ENCODE results near the gene ASPSCR1. TPM values are rescaled to one million over a fixed set of nuclear protein-coding genes. Genes with fewer than 3 reads are reported as not detected.

The ASPSCR1 gene
- total and polyA plus RNA-seq, 9 of the 15 experiments (the other 6 are each of a cell fraction or from before 2014, with no cell fraction given), result 0.90 to 36.9 (median 11.6) TPM

DNA sequence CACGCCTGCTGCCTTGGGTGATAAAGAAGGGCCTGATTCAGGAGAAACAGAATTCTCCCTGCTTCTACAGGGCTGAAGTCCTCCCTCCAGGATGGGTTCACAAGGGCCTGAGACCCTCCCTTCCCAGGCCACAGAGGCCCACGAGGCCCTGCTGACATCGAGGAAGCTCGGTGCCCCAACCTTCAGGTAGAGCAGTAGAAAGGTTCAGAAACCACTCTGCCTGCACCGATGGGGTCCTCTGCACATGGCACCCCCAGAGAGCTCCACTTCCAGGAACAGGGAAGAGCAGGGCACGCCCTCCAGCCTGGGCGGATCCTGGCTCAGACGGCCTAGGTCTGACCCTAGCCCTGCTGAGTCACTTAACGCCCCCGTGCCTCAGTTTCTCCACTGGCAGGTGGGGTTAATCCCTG is 44.5 kb downstream of the ASPSCR1 start (continued):
- TF ChIP-seq, protein P1, sequence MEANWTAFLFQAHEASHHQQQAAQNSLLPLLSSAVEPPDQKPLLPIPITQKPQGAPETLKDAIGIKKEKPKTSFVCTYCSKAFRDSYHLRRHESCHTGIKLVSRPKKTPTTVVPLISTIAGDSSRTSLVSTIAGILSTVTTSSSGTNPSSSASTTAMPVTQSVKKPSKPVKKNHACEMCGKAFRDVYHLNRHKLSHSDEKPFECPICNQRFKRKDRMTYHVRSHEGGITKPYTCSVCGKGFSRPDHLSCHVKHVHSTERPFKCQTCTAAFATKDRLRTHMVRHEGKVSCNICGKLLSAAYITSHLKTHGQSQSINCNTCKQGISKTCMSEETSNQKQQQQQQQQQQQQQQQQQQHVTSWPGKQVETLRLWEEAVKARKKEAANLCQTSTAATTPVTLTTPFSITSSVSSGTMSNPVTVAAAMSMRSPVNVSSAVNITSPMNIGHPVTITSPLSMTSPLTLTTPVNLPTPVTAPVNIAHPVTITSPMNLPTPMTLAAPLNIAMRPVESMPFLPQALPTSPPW (CRISPR knock-in tag; IDR thresholded peaks at IDR 0.05), result no peak; the same call in 1 of the 2 replicates
- peak; percentile 34 for TF ChIP-seq TAF1 (IDR thresholded peaks at IDR 0.05; ENCODE audit: control insufficient read depth, extremely low read depth, insufficient read depth, low read length, severe bottlenecking)
- peak; percentile 30 for TF ChIP-seq CHD4 (IDR thresholded peaks at IDR 0.05; ENCODE audit: insufficient read depth, insufficient replicate concordance, low read depth, low read length, poor library complexity, severe bottlenecking)
- TF ChIP-seq, protein P2, sequence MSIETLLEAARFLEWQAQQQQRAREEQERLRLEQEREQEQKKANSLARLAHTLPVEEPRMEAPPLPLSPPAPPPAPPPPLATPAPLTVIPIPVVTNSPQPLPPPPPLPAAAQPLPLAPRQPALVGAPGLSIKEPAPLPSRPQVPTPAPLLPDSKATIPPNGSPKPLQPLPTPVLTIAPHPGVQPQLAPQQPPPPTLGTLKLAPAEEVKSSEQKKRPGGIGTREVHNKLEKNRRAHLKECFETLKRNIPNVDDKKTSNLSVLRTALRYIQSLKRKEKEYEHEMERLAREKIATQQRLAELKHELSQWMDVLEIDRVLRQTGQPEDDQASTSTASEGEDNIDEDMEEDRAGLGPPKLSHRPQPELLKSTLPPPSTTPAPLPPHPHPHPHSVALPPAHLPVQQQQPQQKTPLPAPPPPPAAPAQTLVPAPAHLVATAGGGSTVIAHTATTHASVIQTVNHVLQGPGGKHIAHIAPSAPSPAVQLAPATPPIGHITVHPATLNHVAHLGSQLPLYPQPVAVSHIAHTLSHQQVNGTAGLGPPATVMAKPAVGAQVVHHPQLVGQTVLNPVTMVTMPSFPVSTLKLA (conservative IDR thresholded peaks at IDR 0.05), result peak in 1 of 2 experiments; percentile 37; a peak in 2 of 4 replicates
- TF ChIP-seq ZKSCAN8 (CRISPR knock-in tag; IDR thresholded peaks at IDR 0.05), result no peak
- TF ChIP-seq, protein P3, sequence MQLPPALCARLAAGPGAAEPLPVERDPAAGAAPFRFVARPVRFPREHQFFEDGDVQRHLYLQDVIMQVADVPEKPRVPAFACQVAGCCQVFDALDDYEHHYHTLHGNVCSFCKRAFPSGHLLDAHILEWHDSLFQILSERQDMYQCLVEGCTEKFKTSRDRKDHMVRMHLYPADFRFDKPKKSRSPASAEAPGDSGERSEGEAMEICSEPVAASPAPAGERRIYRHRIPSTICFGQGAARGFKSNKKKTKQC (CRISPR knock-in tag; IDR thresholded peaks at IDR 0.05), result no peak
- TF ChIP-seq EP300 (IDR thresholded peaks at IDR 0.05; ENCODE audit: low read length), result no peak
- TF ChIP-seq NR4A1 (CRISPR knock-in tag; IDR thresholded peaks at IDR 0.05), result no peak
- no peak for TF ChIP-seq NR4A1 (tag; IDR thresholded peaks at IDR 0.05)
- TF ChIP-seq GATA2 (CRISPR knock-in tag; IDR thresholded peaks at IDR 0.05), result 0 out of 2 replicates have a peak, but pooled peaks have one; percentile 12
- no peak for TF ChIP-seq ZNF274 (IDR thresholded peaks at IDR 0.05; ENCODE audit: borderline replicate concordance, low read depth, low read length)
- peak in 1 of 2 experiments; percentile 36; a peak in 1 of 4 replicates for TF ChIP-seq SIN3A (IDR thresholded peaks at IDR 0.05; ENCODE audit: borderline replicate concordance in 2 of 2, control insufficient read depth in 1 of 2, low read depth in 2 of 2, low read length in 2 of 2)
- no peak for TF ChIP-seq HNRNPLL (IDR thresholded peaks at IDR 0.05; ENCODE audit: low read depth, low read length, poor library complexity, severe bottlenecking)
- no peak for TF ChIP-seq ZZZ3 (IDR thresholded peaks at IDR 0.05)
- peak in 1 of 2 experiments; percentile 15; a peak in 1 of 4 replicates for TF ChIP-seq HDAC1 (IDR thresholded peaks at IDR 0.05)
- TF ChIP-seq, protein P4, sequence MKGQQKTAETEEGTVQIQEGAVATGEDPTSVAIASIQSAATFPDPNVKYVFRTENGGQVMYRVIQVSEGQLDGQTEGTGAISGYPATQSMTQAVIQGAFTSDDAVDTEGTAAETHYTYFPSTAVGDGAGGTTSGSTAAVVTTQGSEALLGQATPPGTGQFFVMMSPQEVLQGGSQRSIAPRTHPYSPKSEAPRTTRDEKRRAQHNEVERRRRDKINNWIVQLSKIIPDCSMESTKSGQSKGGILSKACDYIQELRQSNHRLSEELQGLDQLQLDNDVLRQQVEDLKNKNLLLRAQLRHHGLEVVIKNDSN (CRISPR knock-in tag; IDR thresholded peaks at IDR 0.05), result 0 out of 2 replicates have a peak, but pooled peaks have one; percentile 3
- peak; percentile 58; the same call in 1 of the 2 replicates for TF ChIP-seq KAT7 (CRISPR knock-in tag; IDR thresholded peaks at IDR 0.05; ENCODE audit: borderline replicate concordance)
- TF ChIP-seq, protein P5, sequence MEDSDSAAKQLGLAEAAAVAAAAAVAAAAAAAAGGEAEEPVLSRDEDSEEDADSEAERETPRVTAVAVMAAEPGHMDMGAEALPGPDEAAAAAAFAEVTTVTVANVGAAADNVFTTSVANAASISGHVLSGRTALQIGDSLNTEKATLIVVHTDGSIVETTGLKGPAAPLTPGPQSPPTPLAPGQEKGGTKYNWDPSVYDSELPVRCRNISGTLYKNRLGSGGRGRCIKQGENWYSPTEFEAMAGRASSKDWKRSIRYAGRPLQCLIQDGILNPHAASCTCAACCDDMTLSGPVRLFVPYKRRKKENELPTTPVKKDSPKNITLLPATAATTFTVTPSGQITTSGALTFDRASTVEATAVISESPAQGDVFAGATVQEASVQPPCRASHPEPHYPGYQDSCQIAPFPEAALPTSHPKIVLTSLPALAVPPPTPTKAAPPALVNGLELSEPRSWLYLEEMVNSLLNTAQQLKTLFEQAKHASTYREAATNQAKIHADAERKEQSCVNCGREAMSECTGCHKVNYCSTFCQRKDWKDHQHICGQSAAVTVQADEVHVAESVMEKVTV (CRISPR knock-in tag; IDR thresholded peaks at IDR 0.05), result no peak

Data from K562 (cell line).